Left ventricle myocardium inferior (tissue), 1 donor: ENCODE results near the gene KIN. TPM values are rescaled to one million over a fixed set of nuclear protein-coding genes. Genes with fewer than 3 reads are reported as not detected.

ENCODE experiments used
- DNase-seq: peaks from one replicate; pipeline ENCODE4 v3.0.0-alpha.2; 2020
- H3K27ac ChIP-seq: fragments of 200-600 bp; replicated peaks from 2 replicates; pipeline ENCODE4 v1.8.0; 2021
- H3K27me3 ChIP-seq: fragments of 200-600 bp; 2 replicates; pipeline ENCODE4 v1.8.0; 2021; ENCODE audit warnings: low read depth
- H3K36me3 ChIP-seq: fragments of 200-600 bp; 2 replicates; pipeline ENCODE4 v1.8.0; 2021
- H3K4me1 ChIP-seq: fragments of 200-600 bp; 2 replicates; pipeline ENCODE4 v1.8.0; 2021
- H3K4me3 ChIP-seq: fragments of 200-600 bp; 2 replicates; pipeline ENCODE4 v1.8.0; 2021; ENCODE audit warnings: mild to moderate bottlenecking, moderate library complexity
- H3K9me3 ChIP-seq: fragments of 200-600 bp; replicated peaks from 2 replicates; pipeline ENCODE4 v1.8.0; 2021
- CTCF ChIP-seq: fragments of 200-600 bp; IDR thresholded peaks from 2 replicates; pipeline ENCODE4 v1.8.0; 2021; ENCODE audit warnings: antibody characterized with exemption, mild to moderate bottlenecking, borderline replicate concordance
- intact Hi-C: fragments of 100-400 bp; cut with micrococcal nuclease; formaldehyde crosslinking; loops from one replicate; pipeline ENCODE4 v1.11.0; 2022
- total RNA-seq: library from RNA; stranded (reverse); fragmentation: NEBNext Ultra II Directional; extraction: Animal tissue kit (Norgen Biotek cat#: 25700); gene quantifications from one replicate; pipeline ENCODE4 v1.2.1, GENCODE V29; 2021
- donor health status: DM: no; HTN: yes; CAD: no; lungs with severe emphysema.

The KIN gene
- total RNA-seq, 1 donor from 2014 or later: 10.0 TPM

GRCh38 chr10:7766241-7766640 is 21.6 kb downstream of the KIN start:
- Histone ChIP-seq H3K4me1 (no peaks in the 10 kb centered on the region), H3K4me3 (no peak overlapping the region), H3K27me3 (no peaks in the 10 kb centered on the region), H3K36me3 (peaks cover 99% of the 10 kb centered on the region), H3K27ac (no peak overlapping the region), H3K9me3 (no peaks in the 10 kb centered on the region)
- no peak for DNase-seq
- no peak for TF ChIP-seq CTCF
- intact Hi-C loops: no loop called here

- no peak for TF ChIP-seq CTCF
- H3K4me3 ChIP-seq: no peak overlapping the region
- H3K9me3 ChIP-seq: no peaks in the 10 kb centered on the region
- H3K36me3 ChIP-seq: peaks cover 97% of the 10 kb centered on the region
- no peak for DNase-seq
- intact Hi-C loops: no loop called here
- H3K4me1 ChIP-seq: no peaks in the 10 kb centered on the region
- H3K27me3 ChIP-seq: no peaks in the 10 kb centered on the region
- H3K27ac ChIP-seq: no peak overlapping the region
Measured at GRCh38 chr10:7763929-7764328, 23.9 kb downstream of the KIN start.

GRCh38 chr10:7756360-7756992 is 31.3 kb downstream of the KIN start:
- H3K9me3 ChIP-seq: peaks cover 5% of the 10 kb centered on the region
- intact Hi-C loops: no loop called here
- no peaks in the 10 kb centered on the region for H3K27me3 ChIP-seq
- no peak overlapping the region for H3K27ac ChIP-seq
- no peak overlapping the region for H3K4me3 ChIP-seq
- peaks cover 93% of the 10 kb centered on the region for H3K36me3 ChIP-seq
- DNase-seq: no peak
- TF ChIP-seq CTCF: peak; percentile 67
- no peaks in the 10 kb centered on the region for H3K4me1 ChIP-seq

DNA sequence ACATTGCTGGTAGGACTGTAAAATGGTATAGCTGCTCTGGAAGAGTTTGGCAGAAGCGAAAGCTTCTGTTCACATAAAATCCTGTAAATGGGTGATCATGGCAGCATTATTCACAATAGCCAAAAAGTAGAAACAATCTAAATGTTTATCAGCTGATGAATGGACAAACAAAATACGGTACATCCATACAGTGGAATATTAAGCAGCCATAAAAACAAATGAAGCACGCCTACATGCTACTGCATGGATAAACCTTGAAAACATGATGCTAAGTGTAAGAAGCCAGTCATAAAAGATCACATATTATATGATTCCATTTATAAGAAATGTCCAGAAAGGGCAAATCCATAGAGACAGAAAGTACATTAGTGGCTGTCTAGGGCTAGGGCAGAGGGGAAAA is 32.7 kb downstream of the KIN start:
- DNase-seq: no peak
- H3K27ac ChIP-seq: no peak overlapping the region
- TF ChIP-seq CTCF: no peak
- intact Hi-C loops: no loop called here
- peaks cover 95% of the 10 kb centered on the region for H3K36me3 ChIP-seq
- no peak overlapping the region for H3K4me3 ChIP-seq
- no peaks in the 10 kb centered on the region for H3K4me1 ChIP-seq
- no peaks in the 10 kb centered on the region for H3K27me3 ChIP-seq
- H3K9me3 ChIP-seq: peaks cover 5% of the 10 kb centered on the region

DNA sequence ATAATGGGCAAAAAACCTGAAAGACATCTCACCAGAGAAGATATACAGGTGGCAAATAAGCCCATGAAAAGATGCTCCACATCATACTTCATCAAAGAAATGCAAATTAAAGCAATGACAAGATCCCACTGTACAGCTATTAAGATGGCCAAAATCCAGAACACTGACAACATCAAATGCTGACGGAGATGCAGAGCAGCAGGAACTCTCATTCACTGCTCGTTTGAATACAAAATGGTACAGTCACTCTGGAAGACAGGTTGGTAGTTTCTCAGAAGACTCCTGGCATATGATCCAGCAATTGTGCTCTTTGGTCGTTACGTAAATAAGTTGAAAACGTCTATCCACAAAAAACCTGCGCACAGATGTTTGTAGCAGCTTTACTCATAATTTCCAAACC is 35.5 kb downstream of the KIN start:
- no peak for DNase-seq
- H3K4me3 ChIP-seq: no peak overlapping the region
- intact Hi-C loops: no loop called here

More for the DNA sequence above, 35.5 kb downstream of the KIN start:
- H3K4me1 ChIP-seq: no peaks in the 10 kb centered on the region
- TF ChIP-seq CTCF: no peak
- peaks cover 5% of the 10 kb centered on the region for H3K9me3 ChIP-seq
- H3K27ac ChIP-seq: no peak overlapping the region
- H3K36me3 ChIP-seq: peaks cover 71% of the 10 kb centered on the region
- no peaks in the 10 kb centered on the region for H3K27me3 ChIP-seq
